Fibroblast of the aortic adventitia (primary cell): ENCODE data around the gene DISC1. TPM values are rescaled to one million over a fixed set of nuclear protein-coding genes. Genes with fewer than 3 reads are reported as not detected.
"Not testable (repeated sequence)": the region's sequence is repeated elsewhere in the genome, so short reads cannot be mapped to it uniquely, and the experiment has no call there.

Source experiments
- DNase-seq: peaks from one replicate; pipeline ENCODE4 v3.0.0-alpha.2; 2010; ENCODE audit warnings: low read depth
- H3K4me3 ChIP-seq: 2 replicates; pipeline ENCODE4 v1.5.1; 2011; ENCODE audit warnings: low read depth, mild to moderate bottlenecking, control low read depth, low read length, moderate library complexity
- CTCF ChIP-seq: IDR thresholded peaks from 2 replicates; pipeline ENCODE4 v1.5.1; 2011; ENCODE audit warnings: mild to moderate bottlenecking, low read length, control low read depth, inconsistent platforms; ENCODE audit not compliant: insufficient read depth
- total RNA-seq: library from RNA; depleted of rRNA; stranded (reverse); fragments of >200 nt; gene quantifications from 2 replicates; pipeline ENCODE4 v1.2.3, GENCODE V29; 2012; ENCODE audit warnings: low replicate concordance

The DISC1 gene
- total RNA-seq, 1 donor = 4.7 TPM

GRCh38 chr1:231969076-231969475, 342.5 kb downstream of the DISC1 start:
- no peak overlapping the region for H3K4me3 ChIP-seq
- no peak for TF ChIP-seq CTCF
- no peak for DNase-seq

GRCh38 chr1:231969761-231970160, 343.2 kb downstream of the DISC1 start:
- DNase-seq = not testable (repeated sequence)

GRCh38 chr1:231970684-231971083, 344.1 kb downstream of the DISC1 start:
- no peak for DNase-seq
- no peak for TF ChIP-seq CTCF
- no peak overlapping the region for H3K4me3 ChIP-seq

More at GRCh38 chr1:231969761-231970160, 343.2 kb downstream of the DISC1 start:
- not testable (repeated sequence) for H3K4me3 ChIP-seq

- no peak for TF ChIP-seq CTCF
- H3K4me3 ChIP-seq = no peak overlapping the region
- DNase-seq = peak; percentile 73
Observed at GRCh38 chr1:231971397-231972110, 345.0 kb downstream of the DISC1 start.

GRCh38 chr1:231972111-231972445, 345.5 kb downstream of the DISC1 start:
- no peak overlapping the region for H3K4me3 ChIP-seq
- no peak for DNase-seq
- no peak for TF ChIP-seq CTCF

GRCh38 chr1:231973830-231974229, 347.2 kb downstream of the DISC1 start:
- no peak for TF ChIP-seq CTCF
- H3K4me3 ChIP-seq = no peak overlapping the region
- DNase-seq = no peak

- no peak overlapping the region for H3K4me3 ChIP-seq
- DNase-seq = no peak
- no peak for TF ChIP-seq CTCF
Observed at GRCh38 chr1:231976231-231976630, 349.6 kb downstream of the DISC1 start.
